GM12874 (cell line): Measurements from ENCODE around the gene ZBTB25.

ENCODE experiments used
- CTCF ChIP-seq: IDR thresholded peaks from 2 replicates; pipeline ENCODE4 v1.5.1; 2011; ENCODE audit warnings: low read depth, mild to moderate bottlenecking, control low read depth, low read length, moderate library complexity; ENCODE audit not compliant: insufficient read depth

ZBTB25 gene

GRCh38 chr14:64400829-64401459 is 102.7 kb downstream of the ZBTB25 start:
- no peak for TF ChIP-seq CTCF
